Esophagus muscularis mucosa (tissue), 3 donors: Measurements from ENCODE around the gene INPP5A.

Source experiments
- CTCF ChIP-seq, 3 experiments: fragments of 200-600 bp in 2 of 3; fragments of 450-650 bp in 1 of 3; sonication (generic) in 2 of 3; IDR thresholded peaks; one replicate each; pipeline ENCODE4 v1.5.1; 2017 to 2019; ENCODE audit warnings: antibody characterized with exemption in 3 of 3, mild to moderate bottlenecking in 2 of 3, moderate library complexity in 1 of 3
- POLR2A ChIP-seq: fragments of 450-650 bp; IDR thresholded peaks from one replicate; pipeline ENCODE4 v1.6.1; 2017; ENCODE audit warnings: antibody characterized with exemption, moderate library complexity, mild to moderate bottlenecking, low read depth

DNA sequence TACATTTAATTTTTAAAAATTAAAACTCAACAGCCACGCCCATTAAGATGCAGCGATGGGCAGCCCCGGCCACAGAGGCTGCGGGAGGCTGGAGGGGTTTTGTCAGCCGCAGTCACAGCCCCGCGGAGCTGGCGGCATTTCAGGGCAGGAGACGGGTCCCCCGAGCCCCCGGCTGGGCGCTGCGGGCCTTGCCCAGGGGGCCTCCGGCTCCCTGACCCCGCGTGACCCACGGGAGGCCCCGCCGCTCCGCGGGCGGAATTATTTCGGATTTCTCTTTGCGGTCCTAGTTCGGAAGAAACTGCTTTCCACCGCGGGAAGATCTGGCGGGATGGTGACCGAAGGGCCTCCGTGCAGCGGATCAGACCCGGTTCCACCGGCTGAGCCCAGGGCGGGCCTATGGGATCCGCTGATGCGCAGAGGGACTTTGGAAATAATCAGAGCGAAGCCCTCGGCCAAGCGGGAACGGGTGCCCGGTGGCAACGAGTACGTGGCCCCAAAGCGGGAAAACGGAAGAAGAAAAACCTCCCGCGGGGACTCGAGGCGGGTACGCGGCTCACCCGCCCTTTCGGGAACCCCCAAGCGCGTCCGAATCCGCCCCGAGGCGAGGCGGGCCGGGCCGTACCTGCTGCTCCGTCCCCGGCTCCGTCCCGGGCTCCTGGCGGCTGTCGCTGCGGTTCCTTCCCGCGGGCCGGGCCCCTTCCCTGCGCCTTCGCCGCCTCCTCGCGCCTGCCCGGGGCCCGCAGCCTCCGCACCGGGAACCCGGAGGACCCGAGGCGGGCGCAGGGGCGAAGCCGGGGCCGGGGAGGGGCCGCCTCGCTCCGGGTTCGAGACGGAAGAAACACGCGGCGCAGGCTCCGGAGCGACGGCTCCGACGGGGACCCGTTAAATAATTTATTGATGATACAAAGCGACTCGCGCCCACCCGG, 246.6 kb downstream of the INPP5A start:
- TF ChIP-seq CTCF (IDR thresholded peaks at IDR 0.05) (no peak), POLR2A (no peak)
